ENCODE measurements around the gene B2M. TPM values are rescaled to one million over a fixed set of nuclear protein-coding genes. Genes with fewer than 3 reads are reported as not detected.
A peak's percentile ranks its signal among the peaks of the same experiment; 100 is the strongest.

B2M gene
- total and polyA plus RNA-seq, 2 of the 13 experiments (the other 11 are each of a cell fraction or from before 2014, with no cell fraction given), result 784 to 857 TPM

DNA sequence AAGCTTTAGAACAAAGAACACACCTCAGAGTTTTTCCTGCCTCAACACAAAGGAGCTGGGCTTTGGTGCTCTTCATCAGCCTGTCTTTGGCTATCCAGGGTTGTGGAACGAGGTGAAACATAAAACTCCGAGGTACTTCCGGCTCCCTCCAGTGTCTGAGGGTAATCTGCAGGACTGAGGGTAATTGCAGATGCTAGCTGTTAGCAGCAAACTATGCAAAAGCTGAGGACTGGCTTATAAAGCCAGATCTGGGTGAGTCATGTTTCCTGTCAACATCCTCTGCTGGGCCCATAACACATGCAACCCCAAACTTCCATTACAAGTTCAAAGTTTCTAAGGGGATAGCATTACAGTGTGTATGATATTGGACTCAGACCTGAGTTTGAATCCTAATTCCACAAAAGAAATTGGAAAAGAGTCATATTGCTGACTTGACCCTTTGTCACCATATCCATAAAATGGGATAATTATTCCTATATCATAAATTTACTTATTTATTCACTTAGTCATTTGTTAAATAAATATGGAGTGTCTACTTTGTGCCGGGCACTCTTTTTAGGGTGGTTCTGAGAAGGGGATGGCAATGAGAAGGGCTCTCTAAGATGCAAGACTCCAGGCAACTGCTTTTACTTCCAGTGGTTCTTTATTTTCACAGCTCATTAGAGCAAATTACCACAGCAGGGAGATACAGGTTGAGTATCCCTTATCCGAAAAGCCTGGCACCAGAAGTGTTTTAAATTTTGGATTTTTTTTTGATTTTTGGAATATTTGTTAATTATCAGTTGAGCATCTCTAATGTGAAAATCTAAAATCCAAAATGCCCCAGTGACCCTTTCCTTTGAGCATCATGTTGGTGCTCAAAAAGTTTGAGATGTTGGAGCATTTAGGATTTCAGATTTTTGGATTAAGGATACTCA is 15.5 kb downstream of the B2M start (continued):
- TF ChIP-seq MAFF (IDR thresholded peaks at IDR 0.05; ENCODE audit: low read depth, low read length), result peak; percentile 80
- no peak for TF ChIP-seq GZF1 (CRISPR knock-in tag; IDR thresholded peaks at IDR 0.05)
- TF ChIP-seq, protein P1, sequence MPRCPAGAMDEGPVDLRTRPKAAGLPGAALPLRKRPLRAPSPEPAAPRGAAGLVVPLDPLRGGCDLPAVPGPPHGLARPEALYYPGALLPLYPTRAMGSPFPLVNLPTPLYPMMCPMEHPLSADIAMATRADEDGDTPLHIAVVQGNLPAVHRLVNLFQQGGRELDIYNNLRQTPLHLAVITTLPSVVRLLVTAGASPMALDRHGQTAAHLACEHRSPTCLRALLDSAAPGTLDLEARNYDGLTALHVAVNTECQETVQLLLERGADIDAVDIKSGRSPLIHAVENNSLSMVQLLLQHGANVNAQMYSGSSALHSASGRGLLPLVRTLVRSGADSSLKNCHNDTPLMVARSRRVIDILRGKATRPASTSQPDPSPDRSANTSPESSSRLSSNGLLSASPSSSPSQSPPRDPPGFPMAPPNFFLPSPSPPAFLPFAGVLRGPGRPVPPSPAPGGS (CRISPR knock-in tag; IDR thresholded peaks at IDR 0.05), result no peak
- peak; percentile 30; the same call in 1 of the 2 replicates for TF ChIP-seq ZNF788 (CRISPR knock-in tag; IDR thresholded peaks at IDR 0.05; ENCODE audit: borderline replicate concordance)
- TF ChIP-seq RORA (CRISPR knock-in tag; IDR thresholded peaks at IDR 0.05), result no peak
- TF ChIP-seq ARID3A (IDR thresholded peaks at IDR 0.05; ENCODE audit: low read depth, low read length), result 0 out of 2 replicates have a peak, but pooled peaks have one; percentile 66
- no peak for TF ChIP-seq ZNF562 (CRISPR knock-in tag; IDR thresholded peaks at IDR 0.05; ENCODE audit: borderline replicate concordance)
- no peak for TF ChIP-seq ZNF607 (CRISPR knock-in tag; IDR thresholded peaks at IDR 0.05; ENCODE audit: borderline replicate concordance)
- TF ChIP-seq ETV5 (CRISPR knock-in tag; IDR thresholded peaks at IDR 0.05; ENCODE audit: borderline replicate concordance), result peak; percentile 91; the same call in 1 of the 2 replicates
- peak in 1 of 2 experiments; percentile 84; a peak in 2 of 4 replicates for TF ChIP-seq ATF4 (CRISPR knock-in tag; IDR thresholded peaks at IDR 0.05)
- TF ChIP-seq HCFC1 (IDR thresholded peaks at IDR 0.05; ENCODE audit: low read depth, low read length), result no peak
- peak; percentile 42 for TF ChIP-seq SALL1 (CRISPR knock-in tag; IDR thresholded peaks at IDR 0.05)
- TF ChIP-seq KLF15 (CRISPR knock-in tag; IDR thresholded peaks at IDR 0.05; ENCODE audit: borderline replicate concordance), result no peak
- TF ChIP-seq PCBP1 (IDR thresholded peaks at IDR 0.05; ENCODE audit: borderline replicate concordance, low read depth, low read length), result no peak
- TF ChIP-seq SP5 (CRISPR knock-in tag; IDR thresholded peaks at IDR 0.05; ENCODE audit: borderline replicate concordance, low read depth), result 0 out of 2 replicates have a peak, but pooled peaks have one; percentile 29
- TF ChIP-seq SPEN (CRISPR knock-in tag; IDR thresholded peaks at IDR 0.05; ENCODE audit: low read depth), result peak; percentile 45; the same call in 1 of the 2 replicates
- TF ChIP-seq, protein P2, sequence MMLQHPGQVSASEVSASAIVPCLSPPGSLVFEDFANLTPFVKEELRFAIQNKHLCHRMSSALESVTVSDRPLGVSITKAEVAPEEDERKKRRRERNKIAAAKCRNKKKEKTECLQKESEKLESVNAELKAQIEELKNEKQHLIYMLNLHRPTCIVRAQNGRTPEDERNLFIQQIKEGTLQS (CRISPR knock-in tag; IDR thresholded peaks at IDR 0.05), result peak; percentile 84
- TF ChIP-seq, protein P3, sequence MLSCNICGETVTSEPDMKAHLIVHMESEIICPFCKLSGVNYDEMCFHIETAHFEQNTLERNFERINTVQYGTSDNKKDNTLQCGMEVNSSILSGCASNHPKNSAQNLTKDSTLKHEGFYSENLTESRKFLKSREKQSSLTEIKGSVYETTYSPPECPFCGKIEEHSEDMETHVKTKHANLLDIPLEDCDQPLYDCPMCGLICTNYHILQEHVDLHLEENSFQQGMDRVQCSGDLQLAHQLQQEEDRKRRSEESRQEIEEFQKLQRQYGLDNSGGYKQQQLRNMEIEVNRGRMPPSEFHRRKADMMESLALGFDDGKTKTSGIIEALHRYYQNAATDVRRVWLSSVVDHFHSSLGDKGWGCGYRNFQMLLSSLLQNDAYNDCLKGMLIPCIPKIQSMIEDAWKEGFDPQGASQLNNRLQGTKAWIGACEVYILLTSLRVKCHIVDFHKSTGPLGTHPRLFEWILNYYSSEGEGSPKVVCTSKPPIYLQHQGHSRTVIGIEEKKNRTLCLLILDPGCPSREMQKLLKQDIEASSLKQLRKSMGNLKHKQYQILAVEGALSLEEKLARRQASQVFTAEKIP (CRISPR knock-in tag; IDR thresholded peaks at IDR 0.05; ENCODE audit: borderline replicate concordance), result no peak
- TF ChIP-seq POLR2A (IDR thresholded peaks at IDR 0.05; ENCODE audit: insufficient read depth in 1 of 2, low read depth in 2 of 2, low read length in 2 of 2), result peak in 1 of 2 experiments; percentile 89; a peak in 2 of 4 replicates
- no peak for TF ChIP-seq FOXM1 (CRISPR knock-in tag; IDR thresholded peaks at IDR 0.05)
- peak; percentile 58; the same call in 1 of the 2 replicates for TF ChIP-seq ZNF644 (CRISPR knock-in tag; IDR thresholded peaks at IDR 0.05; ENCODE audit: low read depth)
- no peak for TF ChIP-seq RXRA (CRISPR knock-in tag; IDR thresholded peaks at IDR 0.05)
- peak; percentile 33; the same call in 1 of the 2 replicates for TF ChIP-seq SIX1 (CRISPR knock-in tag; IDR thresholded peaks at IDR 0.05; ENCODE audit: borderline replicate concordance)
- no peak for TF ChIP-seq BCL6 (CRISPR knock-in tag; IDR thresholded peaks at IDR 0.05)
